WTC11 (cell line): ENCODE results near the gene F10. TPM values are rescaled to one million over a fixed set of nuclear protein-coding genes. Genes with fewer than 3 reads are reported as not detected.

ENCODE experiments used
- ATAC-seq: fragments of 200-7000 bp; cut with Tn5 transposase; 2 replicates; pipeline ENCODE4 v1.10.0; 2021; ENCODE audit warnings: mild to moderate bottlenecking, moderate library complexity
- CTCF ChIA-PET: fragments of 300-600 bp; sonication (Branson Sonifier 250); formaldehyde crosslinking; loops from one replicate; lab custom pipeline; 2021; ENCODE audit warnings: antibody characterized with exemption; lab: Charles Lee
- POLR2A ChIA-PET: fragments of 350-600 bp; sonication (Branson Sonifier 250); formaldehyde crosslinking; loops from one replicate; lab custom pipeline; 2021; ENCODE audit warnings: antibody characterized with exemption; lab: Charles Lee
- DNase-seq: peaks from one replicate; pipeline ENCODE4 v3.0.0; 2021; ENCODE audit warnings: low spot score
- H3K27ac Mint-ChIP-seq: 2 replicates; pipeline ENCODE4 v1.8.0; 2021; ENCODE audit warnings: mixed read lengths
- H3K27me3 Mint-ChIP-seq: 2 replicates; pipeline ENCODE4 v1.8.0; 2021; ENCODE audit warnings: low read depth, mild to moderate bottlenecking, moderate library complexity, mixed read lengths
- H3K36me3 Mint-ChIP-seq: 2 replicates; pipeline ENCODE4 v1.8.0; 2021; ENCODE audit warnings: mixed read lengths
- H3K4me1 Mint-ChIP-seq: 2 replicates; pipeline ENCODE4 v1.8.0; 2022; ENCODE audit warnings: mixed read lengths
- H3K4me3 Mint-ChIP-seq: 2 replicates; pipeline ENCODE4 v1.8.0; 2021; ENCODE audit warnings: mild to moderate bottlenecking, moderate library complexity, mixed read lengths
- H3K9me3 Mint-ChIP-seq: 2 replicates; pipeline ENCODE4 v1.8.0; 2021; ENCODE audit warnings: mixed read lengths
- ATF3 ChIP-seq: sonication (generic); formaldehyde crosslinking; conservative IDR thresholded peaks from 2 replicates; pipeline ENCODE4 v1.8.1; 2022; ENCODE audit warnings: mild to moderate bottlenecking, missing genetic modification reagents
- CBFB ChIP-seq: sonication (generic); formaldehyde crosslinking; IDR thresholded peaks from 2 replicates; pipeline ENCODE4 v1.8.1; 2022; ENCODE audit warnings: mild to moderate bottlenecking, low read depth, missing genetic modification reagents
- ELF4 ChIP-seq: sonication (generic); formaldehyde crosslinking; IDR thresholded peaks from 2 replicates; pipeline ENCODE4 v1.8.1; 2022; ENCODE audit warnings: low read depth, mild to moderate bottlenecking, moderate library complexity, missing genetic modification reagents
- JAZF1 ChIP-seq: fragments of 250-450 bp; sonication (Bioruptor Pico); IDR thresholded peaks from 2 replicates; pipeline ENCODE4 v1.9.0; 2021; ENCODE audit warnings: moderate library complexity, mild to moderate bottlenecking, inconsistent platforms
- NFATC4 ChIP-seq: fragments of 250-450 bp; sonication (Bioruptor Pico); IDR thresholded peaks from 2 replicates; pipeline ENCODE4 v1.9.0; 2021; ENCODE audit warnings: mild to moderate bottlenecking
- NR1H2 ChIP-seq: sonication (generic); formaldehyde crosslinking; IDR thresholded peaks from 2 replicates; pipeline ENCODE4 v1.9.0; 2021; ENCODE audit warnings: mild to moderate bottlenecking, moderate library complexity, missing genetic modification reagents
- NR3C1 ChIP-seq: sonication (generic); formaldehyde crosslinking; conservative IDR thresholded peaks from 2 replicates; pipeline ENCODE4 v1.8.1; 2023; ENCODE audit warnings: low read depth, mild to moderate bottlenecking, missing genetic modification reagents
- SMAD4 ChIP-seq: sonication (generic); formaldehyde crosslinking; IDR thresholded peaks from 2 replicates; pipeline ENCODE4 v1.8.0; 2022; ENCODE audit warnings: mild to moderate bottlenecking, missing genetic modification reagents
- SOX15 ChIP-seq: fragments of 250-450 bp; sonication (Bioruptor Pico); IDR thresholded peaks from 2 replicates; pipeline ENCODE4 v1.9.0; 2021; ENCODE audit warnings: mild to moderate bottlenecking
- SP1 ChIP-seq: sonication (generic); formaldehyde crosslinking; conservative IDR thresholded peaks from 2 replicates; pipeline ENCODE4 v1.8.1; 2022; ENCODE audit warnings: missing genetic modification reagents
- TCF7 ChIP-seq: sonication (generic); formaldehyde crosslinking; IDR thresholded peaks from 2 replicates; pipeline ENCODE4 v1.8.0; 2022; ENCODE audit warnings: mild to moderate bottlenecking, low read depth, missing genetic modification reagents, moderate library complexity
- TP53 ChIP-seq: sonication (generic); formaldehyde crosslinking; IDR thresholded peaks from 2 replicates; pipeline ENCODE4 v1.8.1; 2023; ENCODE audit warnings: mild to moderate bottlenecking, missing genetic modification reagents
- USF1 ChIP-seq: sonication (generic); formaldehyde crosslinking; IDR thresholded peaks from 2 replicates; pipeline ENCODE4 v1.8.0; 2022; ENCODE audit warnings: mild to moderate bottlenecking, missing genetic modification reagents
- ZBTB43 ChIP-seq: sonication (generic); formaldehyde crosslinking; IDR thresholded peaks from 2 replicates; pipeline ENCODE4 v1.8.1; 2023; ENCODE audit warnings: mild to moderate bottlenecking, missing genetic modification reagents
- ZNF396 ChIP-seq: fragments of 250-450 bp; sonication (Bioruptor Pico); IDR thresholded peaks from 2 replicates; pipeline ENCODE4 v1.8.0; 2021; ENCODE audit warnings: mild to moderate bottlenecking, moderate library complexity, borderline replicate concordance
- ZNF416 ChIP-seq: fragments of 250-450 bp; sonication (Bioruptor Pico); IDR thresholded peaks from 2 replicates; pipeline ENCODE4 v1.9.0; 2021; ENCODE audit warnings: mild to moderate bottlenecking, inconsistent platforms
- total RNA-seq: library from RNA; stranded (reverse); gene quantifications from 3 replicates; pipeline ENCODE4 v1.2.3, GENCODE V29; 2021
- TF ChIP-seq, protein P1 (sequence below): fragments of 200-600 bp; IDR thresholded peaks from 2 replicates; pipeline ENCODE4 v1.8.0; 2022; ENCODE audit warnings: antibody characterized with exemption
- TF ChIP-seq, protein P2 (sequence below): sonication (generic); formaldehyde crosslinking; IDR thresholded peaks from 2 replicates; pipeline ENCODE4 v1.8.1; 2022; ENCODE audit warnings: low read depth, mild to moderate bottlenecking, moderate library complexity, missing genetic modification reagents, borderline replicate concordance
- TF ChIP-seq, protein P3 (sequence below): sonication (generic); formaldehyde crosslinking; IDR thresholded peaks from 2 replicates; pipeline ENCODE4 v1.8.1; 2023; ENCODE audit warnings: mild to moderate bottlenecking, moderate library complexity, missing genetic modification reagents

The F10 gene
- total RNA-seq, 1 experiment from 2014 or later, result 0.87 TPM

- ChIA-PET CTCF (interaction anchor here (0.7 to 1.3 kb wide), 2 partner anchors 9 to 239 kb away, joined by 3 read pairs; partner anchors contain the start of gene F10), POLR2A (no interaction called here)
- Mint-ChIP-seq H3K27me3 (peaks cover 16% of the 10 kb centered on the region), H3K27ac (no peak overlapping the region), H3K4me1 (no peaks in the 10 kb centered on the region), H3K9me3 (peaks cover 6% of the 10 kb centered on the region), H3K4me3 (no peak overlapping the region), H3K36me3 (0 out of 2 replicates have a peak, but pooled peaks cover 2% of the 10 kb centered on the region)
- DNase-seq (no peak), ATAC-seq (no peak)
- no peak for TF ChIP-seq ZNF416 (CRISPR knock-in tag)
- no peak for TF ChIP-seq ZNF396 (CRISPR knock-in tag)
- no peak for TF ChIP-seq NR1H2 (CRISPR knock-in tag)
- no peak for TF ChIP-seq NFATC4
- no peak for TF ChIP-seq SMAD4 (CRISPR knock-in tag)
- no peak for TF ChIP-seq ATF3
- TF ChIP-seq USF1, result no peak
- TF ChIP-seq, protein P1, sequence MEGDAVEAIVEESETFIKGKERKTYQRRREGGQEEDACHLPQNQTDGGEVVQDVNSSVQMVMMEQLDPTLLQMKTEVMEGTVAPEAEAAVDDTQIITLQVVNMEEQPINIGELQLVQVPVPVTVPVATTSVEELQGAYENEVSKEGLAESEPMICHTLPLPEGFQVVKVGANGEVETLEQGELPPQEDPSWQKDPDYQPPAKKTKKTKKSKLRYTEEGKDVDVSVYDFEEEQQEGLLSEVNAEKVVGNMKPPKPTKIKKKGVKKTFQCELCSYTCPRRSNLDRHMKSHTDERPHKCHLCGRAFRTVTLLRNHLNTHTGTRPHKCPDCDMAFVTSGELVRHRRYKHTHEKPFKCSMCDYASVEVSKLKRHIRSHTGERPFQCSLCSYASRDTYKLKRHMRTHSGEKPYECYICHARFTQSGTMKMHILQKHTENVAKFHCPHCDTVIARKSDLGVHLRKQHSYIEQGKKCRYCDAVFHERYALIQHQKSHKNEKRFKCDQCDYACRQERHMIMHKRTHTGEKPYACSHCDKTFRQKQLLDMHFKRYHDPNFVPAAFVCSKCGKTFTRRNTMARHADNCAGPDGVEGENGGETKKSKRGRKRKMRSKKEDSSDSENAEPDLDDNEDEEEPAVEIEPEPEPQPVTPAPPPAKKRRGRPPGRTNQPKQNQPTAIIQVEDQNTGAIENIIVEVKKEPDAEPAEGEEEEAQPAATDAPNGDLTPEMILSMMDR, result no peak
- TF ChIP-seq SP1, result no peak
- no peak for TF ChIP-seq TP53 (CRISPR knock-in tag)
- TF ChIP-seq SOX15 (CRISPR knock-in tag), result no peak
- TF ChIP-seq CBFB (CRISPR knock-in tag), result no peak
- TF ChIP-seq TCF7 (CRISPR knock-in tag), result no peak
- TF ChIP-seq, protein P2, sequence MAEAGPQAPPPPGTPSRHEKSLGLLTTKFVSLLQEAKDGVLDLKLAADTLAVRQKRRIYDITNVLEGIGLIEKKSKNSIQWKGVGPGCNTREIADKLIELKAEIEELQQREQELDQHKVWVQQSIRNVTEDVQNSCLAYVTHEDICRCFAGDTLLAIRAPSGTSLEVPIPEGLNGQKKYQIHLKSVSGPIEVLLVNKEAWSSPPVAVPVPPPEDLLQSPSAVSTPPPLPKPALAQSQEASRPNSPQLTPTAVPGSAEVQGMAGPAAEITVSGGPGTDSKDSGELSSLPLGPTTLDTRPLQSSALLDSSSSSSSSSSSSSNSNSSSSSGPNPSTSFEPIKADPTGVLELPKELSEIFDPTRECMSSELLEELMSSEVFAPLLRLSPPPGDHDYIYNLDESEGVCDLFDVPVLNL (CRISPR knock-in tag), result no peak
- no peak for TF ChIP-seq JAZF1 (CRISPR knock-in tag)
- TF ChIP-seq, protein P3, sequence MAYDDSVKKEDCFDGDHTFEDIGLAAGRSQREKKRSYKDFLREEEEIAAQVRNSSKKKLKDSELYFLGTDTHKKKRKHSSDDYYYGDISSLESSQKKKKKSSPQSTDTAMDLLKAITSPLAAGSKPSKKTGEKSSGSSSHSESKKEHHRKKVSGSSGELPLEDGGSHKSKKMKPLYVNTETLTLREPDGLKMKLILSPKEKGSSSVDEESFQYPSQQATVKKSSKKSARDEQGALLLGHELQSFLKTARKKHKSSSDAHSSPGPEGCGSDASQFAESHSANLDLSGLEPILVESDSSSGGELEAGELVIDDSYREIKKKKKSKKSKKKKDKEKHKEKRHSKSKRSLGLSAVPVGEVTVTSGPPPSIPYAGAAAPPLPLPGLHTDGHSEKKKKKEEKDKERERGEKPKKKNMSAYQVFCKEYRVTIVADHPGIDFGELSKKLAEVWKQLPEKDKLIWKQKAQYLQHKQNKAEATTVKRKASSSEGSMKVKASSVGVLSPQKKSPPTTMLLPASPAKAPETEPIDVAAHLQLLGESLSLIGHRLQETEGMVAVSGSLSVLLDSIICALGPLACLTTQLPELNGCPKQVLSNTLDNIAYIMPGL (CRISPR knock-in tag), result no peak
- no peak for TF ChIP-seq NR3C1 (CRISPR knock-in tag)
- TF ChIP-seq ZBTB43 (CRISPR knock-in tag), result no peak
- TF ChIP-seq ELF4 (CRISPR knock-in tag), result no peak
Observed at GRCh38 chr13:113113846-113114271, 8.7 kb upstream of the F10 start.
